ENCODE measurements around the gene LDLRAD1. TPM values are rescaled to one million over a fixed set of nuclear protein-coding genes. Genes with fewer than 3 reads are reported as not detected.
"Not testable (repeated sequence)": the region's sequence is repeated elsewhere in the genome, so short reads cannot be mapped to it uniquely, and the experiment has no call there.

Gene LDLRAD1
- total RNA-seq, 6 donors from 2014 or later = 0.46 to 27.4 (median 7.9) TPM

DNA sequence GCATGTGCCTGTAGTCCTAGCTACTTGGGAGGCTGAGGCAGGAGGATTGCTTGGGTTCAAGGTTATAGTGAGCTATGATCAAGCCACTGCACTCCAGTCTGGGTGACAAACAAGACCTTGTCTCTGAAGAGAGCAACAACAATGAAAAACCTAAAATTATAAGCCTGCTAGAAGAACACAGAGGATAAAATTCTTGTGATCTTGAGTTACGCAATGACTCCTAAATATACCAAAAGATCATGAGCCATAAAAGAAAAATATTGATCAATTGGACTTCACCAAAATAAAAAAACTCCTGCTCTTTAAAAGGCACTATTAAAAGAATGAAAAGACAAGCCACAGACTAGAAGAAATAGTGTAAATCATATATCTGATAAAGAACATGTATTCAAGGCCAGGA lies 22.3 kb downstream of the LDLRAD1 start:
- no peak for DNase-seq
- no peak overlapping the region for H3K27ac ChIP-seq
- no peaks in the 10 kb centered on the region for H3K27me3 ChIP-seq
- TF ChIP-seq POLR2A (IDR thresholded peaks at IDR 0.05) = no peak
- TF ChIP-seq EP300 (IDR thresholded peaks at IDR 0.05) = no peak
- TF ChIP-seq CTCF (IDR thresholded peaks at IDR 0.05) = no peak
- no peak for TF ChIP-seq POLR2AphosphoS5 (IDR thresholded peaks at IDR 0.05)
- ATAC-seq (ENCODE audit: low FRiP score in 2 of 2) = no peak
- no peaks in the 10 kb centered on the region for H3K9me3 ChIP-seq
- H3K36me3 ChIP-seq = no peaks in the 10 kb centered on the region
- no peak overlapping the region for H3K4me3 ChIP-seq
- 97% methylated on average over 1 of the region's 1 CpG for WGBS, 2 donors
- no peaks in the 10 kb centered on the region for H3K4me1 ChIP-seq

GRCh38 chr1:53994516-53994915 lies 23.5 kb downstream of the LDLRAD1 start:
- WGBS, 2 donors = 83 to 94% methylated on average over 2 of the region's 2 CpGs
- H3K9me3 ChIP-seq; H3K27ac ChIP-seq; DNase-seq; H3K4me1 ChIP-seq; H3K4me3 ChIP-seq; H3K36me3 ChIP-seq; H3K27me3 ChIP-seq; ATAC-seq (ENCODE audit: low FRiP score in 2 of 2): not testable (repeated sequence)

DNA sequence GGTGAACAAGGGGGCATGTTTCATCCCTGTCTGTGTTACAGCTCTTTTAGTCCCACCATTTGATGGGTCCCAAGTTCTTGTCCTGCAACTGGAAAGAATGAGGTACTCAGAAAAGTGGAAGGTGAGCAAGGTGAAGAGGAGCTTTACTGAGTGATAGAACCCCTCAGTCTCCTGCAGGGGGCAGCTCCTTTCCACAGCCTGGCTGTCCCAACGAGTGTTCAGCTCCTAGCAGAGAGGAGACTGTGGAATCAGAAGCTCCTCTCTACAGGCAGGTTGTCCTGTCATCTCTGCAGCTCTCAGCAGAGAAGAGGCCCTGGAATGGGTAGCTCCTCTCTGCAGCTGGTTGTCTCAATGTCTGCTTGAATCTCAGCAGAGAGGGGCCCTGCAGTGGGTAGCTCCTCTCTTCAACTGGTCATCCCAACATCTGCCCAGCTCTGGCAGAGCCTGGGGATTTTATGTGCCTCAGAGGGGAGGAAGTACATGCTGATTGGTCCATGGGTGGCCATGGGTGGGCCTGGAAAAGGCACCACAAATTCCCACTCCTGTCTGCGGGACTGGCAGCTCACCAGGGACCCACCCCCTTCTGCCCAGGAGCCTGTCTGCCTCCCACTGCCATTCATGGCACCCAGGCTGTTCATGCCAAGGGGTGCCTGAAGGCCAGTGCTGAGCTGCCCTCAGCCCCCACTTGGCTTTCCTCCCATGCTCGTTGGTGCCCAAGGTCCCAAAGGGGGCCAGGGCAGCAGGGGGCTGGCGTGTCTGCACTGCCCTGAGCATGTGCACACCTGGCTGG lies 25.7 kb downstream of the LDLRAD1 start:
- no peak overlapping the region for H3K4me3 ChIP-seq
- no peaks in the 10 kb centered on the region for H3K9me3 ChIP-seq
- H3K27ac ChIP-seq = no peak overlapping the region
- ATAC-seq (ENCODE audit: low FRiP score in 2 of 2) (no peak), DNase-seq (no peak)
- WGBS, 2 donors = 43 to 45% methylated on average over 1 to 2 of the region's 4 CpGs
- no peaks in the 10 kb centered on the region for H3K36me3 ChIP-seq
- H3K27me3 ChIP-seq = no peaks in the 10 kb centered on the region
- TF ChIP-seq CTCF (IDR thresholded peaks at IDR 0.05) = peak in 2 of 6 experiments; percentile 15 to 17
- no peak for TF ChIP-seq EP300 (IDR thresholded peaks at IDR 0.05)
- H3K4me1 ChIP-seq = no peaks in the 10 kb centered on the region

- H3K36me3 ChIP-seq = no peaks in the 10 kb centered on the region
- ATAC-seq (ENCODE audit: low FRiP score in 2 of 2) = no peak
- DNase-seq = no peak
- no peaks in the 10 kb centered on the region for H3K27me3 ChIP-seq
- H3K9me3 ChIP-seq = no peaks in the 10 kb centered on the region
- H3K4me3 ChIP-seq = no peak overlapping the region
- no peak for TF ChIP-seq POLR2AphosphoS5 (IDR thresholded peaks at IDR 0.05)
- TF ChIP-seq EP300 (IDR thresholded peaks at IDR 0.05) = no peak
- TF ChIP-seq POLR2A (IDR thresholded peaks at IDR 0.05) = no peak
- no peak for TF ChIP-seq CTCF (IDR thresholded peaks at IDR 0.05)
- H3K27ac ChIP-seq = no peak overlapping the region
- peaks cover 0 to 2% (median 0%) of the 10 kb centered on the region in 4 donors for H3K4me1 ChIP-seq
- WGBS, 2 donors = 89 to 93% methylated on average over 2 of the region's 2 CpGs
Observed at GRCh38 chr1:53987880-53988279, 30.1 kb downstream of the LDLRAD1 start.

DNA sequence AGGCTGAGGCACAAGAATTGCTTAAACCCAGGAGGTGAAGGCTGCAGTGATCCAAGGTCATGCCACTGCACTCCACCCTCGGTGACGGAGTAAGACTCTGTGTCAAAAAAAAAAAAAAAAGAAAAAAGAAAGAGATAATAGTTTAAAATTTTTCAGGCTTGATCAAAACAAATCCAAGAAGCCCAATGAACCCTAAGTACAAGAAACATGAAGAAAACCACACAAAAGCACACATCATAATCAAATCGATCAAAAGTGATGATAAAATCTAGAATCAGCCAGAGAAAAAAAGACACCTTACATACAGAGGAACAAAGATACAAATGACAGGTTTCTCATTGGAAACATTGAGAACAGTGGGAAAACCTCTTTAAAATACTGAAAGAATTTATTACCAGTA lies 31.5 kb downstream of the LDLRAD1 start:
- H3K9me3 ChIP-seq = no peaks in the 10 kb centered on the region
- TF ChIP-seq POLR2AphosphoS5 (IDR thresholded peaks at IDR 0.05) = no peak
- TF ChIP-seq POLR2A (IDR thresholded peaks at IDR 0.05) = no peak
- no peak for TF ChIP-seq EP300 (IDR thresholded peaks at IDR 0.05)
- no peak for TF ChIP-seq CTCF (IDR thresholded peaks at IDR 0.05)
- peaks cover 0 to 14% (median 6%) of the 10 kb centered on the region in 4 donors for H3K4me1 ChIP-seq
- WGBS, 2 donors = 91 to 92% methylated on average over 3 of the region's 3 CpGs
- no peak overlapping the region for H3K27ac ChIP-seq
- no peaks in the 10 kb centered on the region for H3K27me3 ChIP-seq
- ATAC-seq (ENCODE audit: low FRiP score in 2 of 2) (no peak), DNase-seq (no peak)
- H3K36me3 ChIP-seq = no peaks in the 10 kb centered on the region
- H3K4me3 ChIP-seq = no peak overlapping the region

All from upper lobe of left lung (tissue), 6 donors.